SK-N-SH (cell line): ENCODE data around the gene SFXN5. TPM values are rescaled to one million over a fixed set of nuclear protein-coding genes. Genes with fewer than 3 reads are reported as not detected.

ENCODE experiments used
- CTCF ChIA-PET: fragments of 300-600, 350-600 bp; formaldehyde crosslinking; extraction: SDS; loops from one replicate; lab custom pipeline; 2021; lab: Yijun Ruan, JAX
- POLR2A ChIA-PET: fragments of 350-600 bp; sonication (Branson Sonifier 250); formaldehyde crosslinking; extraction: SDS; loops from one replicate; lab custom pipeline; 2020; ENCODE audit warnings: antibody characterized with exemption, inconsistent platforms; lab: Yijun Ruan, JAX
- DNase-seq: peaks from one replicate; pipeline ENCODE4 v3.0.0; 2012
- H2AFZ ChIP-seq: fragments of 200-600 bp; sonication (generic); 2 replicates; pipeline ENCODE4 v1.8.1; 2016; ENCODE audit warnings: antibody characterized with exemption, mild to moderate bottlenecking, low read depth
- H3F3A ChIP-seq: fragments of 200-600 bp; sonication (generic); replicated peaks from 2 replicates; pipeline ENCODE3; 2016; ENCODE audit warnings: antibody characterized with exemption, mild to moderate bottlenecking; ENCODE audit not compliant: insufficient read depth
- H3K27ac ChIP-seq, 2 experiments: fragments of 200-500 bp in 1 of 2; fragments of 200-600 bp in 1 of 2; sonication (Bioruptor generic) in 1 of 2; sonication (generic), shearing (Covaris generic) in 1 of 2; 2 replicates each; pipeline versions ENCODE4 v1.5.1 to v1.6.1; 2014 to 2016; ENCODE audit warnings: low read depth in 2 of 2, inconsistent platforms in 1 of 2, low read length in 1 of 2, mild to moderate bottlenecking in 1 of 2, mixed read lengths in 1 of 2
- H3K27me3 ChIP-seq: fragments of 200-600 bp; sonication (generic), shearing (Covaris generic); 2 replicates; pipeline ENCODE4 v1.6.1; 2016; ENCODE audit warnings: mixed run types; ENCODE audit not compliant: insufficient read depth
- H3K36me3 ChIP-seq, 2 experiments: fragments of 200-500 bp in 1 of 2; fragments of 200-600 bp in 1 of 2; sonication (Bioruptor generic) in 1 of 2; sonication (generic) in 1 of 2; replicated peaks in 1 of 2; 2 replicates each; pipeline versions ENCODE3 to v1.5.1; 2014 to 2016; ENCODE audit warnings: low read length in 1 of 2, mild to moderate bottlenecking in 1 of 2; ENCODE audit not compliant: insufficient read depth in 2 of 2, control insufficient read depth in 1 of 2
- H3K4me1 ChIP-seq, 2 experiments: fragments of 200-500 bp in 1 of 2; fragments of 200-600 bp in 1 of 2; sonication (Bioruptor generic) in 1 of 2; sonication (generic), shearing (Covaris generic) in 1 of 2; 2 replicates each; pipeline versions ENCODE4 v1.5.1 to v1.6.1; 2014 to 2016; ENCODE audit warnings: low read depth in 1 of 2, low read length in 1 of 2, mixed run types in 1 of 2; ENCODE audit not compliant: insufficient read depth in 2 of 2, control insufficient read depth in 1 of 2
- H3K4me2 ChIP-seq: fragments of 200-600 bp; sonication (generic), shearing (Covaris generic); 2 replicates; pipeline ENCODE4 v1.6.1; 2017; ENCODE audit warnings: mixed run types
- H3K4me3 ChIP-seq, 2 experiments: fragments of 200-500 bp in 1 of 2; fragments of 200-600 bp in 1 of 2; sonication (Bioruptor generic) in 1 of 2; sonication (generic), shearing (Covaris generic) in 1 of 2; 2 replicates each; pipeline versions ENCODE4 v1.5.1 to v1.8.1; 2014 to 2016; ENCODE audit warnings: low read depth in 2 of 2, inconsistent platforms in 1 of 2, low read length in 1 of 2, mild to moderate bottlenecking in 1 of 2, mixed read lengths in 1 of 2, moderate library complexity in 1 of 2
- H3K79me2 ChIP-seq: fragments of 200-600 bp; sonication (generic); 2 replicates; pipeline ENCODE4 v1.8.1; 2017; ENCODE audit warnings: mild to moderate bottlenecking; ENCODE audit not compliant: insufficient read depth
- H3K9ac ChIP-seq: fragments of 200-600 bp; sonication (generic); 2 replicates; pipeline ENCODE4 v1.6.1; 2017; ENCODE audit warnings: mixed run types
- H3K9me2 ChIP-seq: fragments of 200-600 bp; sonication (generic); 2 replicates; pipeline ENCODE4 v1.6.1; 2017; ENCODE audit warnings: mixed run types
- H3K9me3 ChIP-seq: fragments of 200-600 bp; sonication (generic); 2 replicates; pipeline ENCODE4 v1.6.1; 2017; ENCODE audit warnings: mixed run types, mild to moderate bottlenecking, moderate library complexity
- H4K20me1 ChIP-seq: fragments of 200-600 bp; sonication (generic); 2 replicates; pipeline ENCODE4 v1.6.1; 2017; ENCODE audit warnings: mild to moderate bottlenecking, mixed run types; ENCODE audit not compliant: insufficient read depth
- ELF1 ChIP-seq: IDR thresholded peaks from 2 replicates; pipeline ENCODE4 v1.4.0; 2012
- EP300 ChIP-seq, 2 experiments: IDR thresholded peaks; 2 replicates each; pipeline versions ENCODE4 v1.4.0 to v1.6.1; 2012; ENCODE audit warnings: borderline replicate concordance in 1 of 2, low read depth in 1 of 2, low read length in 1 of 2
- EZH2phosphoT487 ChIP-seq: fragments of 200-600 bp; sonication (generic); IDR thresholded peaks from 2 replicates; pipeline ENCODE4 v1.6.1; 2017; ENCODE audit warnings: low read depth, mixed run types, mild to moderate bottlenecking, antibody characterized with exemption, moderate library complexity, borderline replicate concordance
- FOSL2 ChIP-seq: IDR thresholded peaks from 2 replicates; pipeline ENCODE4 v1.4.0; 2012; ENCODE audit warnings: low read depth, mild to moderate bottlenecking, moderate library complexity, borderline replicate concordance
- FOXJ3 ChIP-seq: sonication (generic); formaldehyde crosslinking; IDR thresholded peaks from 2 replicates; pipeline ENCODE4 v1.5.1; 2020; ENCODE audit warnings: mild to moderate bottlenecking, missing genetic modification reagents
- FOXM1 ChIP-seq: IDR thresholded peaks from 2 replicates; pipeline ENCODE4 v1.4.0; 2012; ENCODE audit warnings: low read depth, mild to moderate bottlenecking
- GATA2 ChIP-seq: sonication (generic); formaldehyde crosslinking; IDR thresholded peaks from 2 replicates; pipeline ENCODE4 v1.5.0; 2020; ENCODE audit warnings: mild to moderate bottlenecking, missing genetic modification reagents
- IRF3 ChIP-seq: fragments of 150-350 bp; IDR thresholded peaks from 2 replicates; pipeline ENCODE4 v1.6.1; 2016; ENCODE audit warnings: mild to moderate bottlenecking, low read depth, low read length
- MEF2A ChIP-seq: IDR thresholded peaks from 2 replicates; pipeline ENCODE4 v1.4.0; 2012; ENCODE audit warnings: low read depth, borderline replicate concordance
- NFIC ChIP-seq: IDR thresholded peaks from 2 replicates; pipeline ENCODE4 v1.4.0; 2012; ENCODE audit warnings: borderline replicate concordance
- POLR2AphosphoS5 ChIP-seq: IDR thresholded peaks from 2 replicates; pipeline ENCODE4 v1.6.1; 2012; ENCODE audit warnings: low read depth, low read length
- RCOR1 ChIP-seq: fragments of 150-350 bp; IDR thresholded peaks from 2 replicates; pipeline ENCODE4 v1.6.1; 2017; ENCODE audit warnings: antibody characterized with exemption, low read length
- RFX5 ChIP-seq: IDR thresholded peaks from 2 replicates; pipeline ENCODE4 v1.6.1; 2012; ENCODE audit warnings: mild to moderate bottlenecking, improper control_type of control experiment, low read length
- RXRA ChIP-seq: IDR thresholded peaks from 2 replicates; pipeline ENCODE4 v1.4.0; 2012; ENCODE audit warnings: low read depth, mild to moderate bottlenecking, borderline replicate concordance
- USF1 ChIP-seq: IDR thresholded peaks from 2 replicates; pipeline ENCODE4 v1.4.0; 2012; ENCODE audit warnings: low read depth, borderline replicate concordance
- WGBS: methylation state at CpG from one replicate; pipeline ENCODE4 v1.1.6; 2017; ENCODE audit warnings: low lambda C conversion rate; 5-methylcytosine and 5-hydroxymethylcytosine counted together
- polyA plus RNA-seq, 3 experiments: library from polyadenylated mRNA; depleted of rRNA; stranded (reverse); fragments of >200 nt; gene quantifications; 2 replicates each; pipeline ENCODE4 v1.2.3, GENCODE V29; 2012
- TF ChIP-seq, protein P1 (sequence below): IDR thresholded peaks from 2 replicates; pipeline ENCODE4; 2012
- TF ChIP-seq, protein P2 (sequence below): IDR thresholded peaks from 2 replicates; pipeline ENCODE4 v1.4.0; 2012; ENCODE audit warnings: low read depth, borderline replicate concordance

The SFXN5 gene
- polyA plus RNA-seq, 1 of the 3 experiments (the other 2 are of a cell fraction) = 9.9 TPM

GRCh38 chr2:72956936-72957335 lies 114.6 kb downstream of the SFXN5 start:
- H3K4me2 ChIP-seq = no peak overlapping the region
- no peak overlapping the region for H3K9ac ChIP-seq
- H3K27me3 ChIP-seq = no peaks in the 10 kb centered on the region
- POLR2A ChIA-PET = no interaction called here
- TF ChIP-seq EZH2phosphoT487 (no peak), RXRA (no peak), RFX5 (no peak), GATA2 (CRISPR knock-in tag) (no peak), FOXJ3 (no peak), RCOR1 (no peak), USF1 (no peak), FOXM1 (no peak), IRF3 (no peak), EP300 (IDR thresholded peaks at IDR 0.05; ENCODE audit: borderline replicate concordance in 1 of 2, low read depth in 1 of 2, low read length in 1 of 2) (no peak), ELF1 (no peak), FOSL2 (no peak), MEF2A (no peak), POLR2AphosphoS5 (no peak), NFIC (no peak)
- TF ChIP-seq, protein P1, sequence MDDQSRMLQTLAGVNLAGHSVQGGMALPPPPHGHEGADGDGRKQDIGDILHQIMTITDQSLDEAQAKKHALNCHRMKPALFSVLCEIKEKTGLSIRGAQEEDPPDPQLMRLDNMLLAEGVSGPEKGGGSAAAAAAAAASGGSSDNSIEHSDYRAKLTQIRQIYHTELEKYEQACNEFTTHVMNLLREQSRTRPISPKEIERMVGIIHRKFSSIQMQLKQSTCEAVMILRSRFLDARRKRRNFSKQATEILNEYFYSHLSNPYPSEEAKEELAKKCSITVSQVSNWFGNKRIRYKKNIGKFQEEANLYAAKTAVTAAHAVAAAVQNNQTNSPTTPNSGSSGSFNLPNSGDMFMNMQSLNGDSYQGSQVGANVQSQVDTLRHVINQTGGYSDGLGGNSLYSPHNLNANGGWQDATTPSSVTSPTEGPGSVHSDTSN = no peak
- TF ChIP-seq, protein P2, sequence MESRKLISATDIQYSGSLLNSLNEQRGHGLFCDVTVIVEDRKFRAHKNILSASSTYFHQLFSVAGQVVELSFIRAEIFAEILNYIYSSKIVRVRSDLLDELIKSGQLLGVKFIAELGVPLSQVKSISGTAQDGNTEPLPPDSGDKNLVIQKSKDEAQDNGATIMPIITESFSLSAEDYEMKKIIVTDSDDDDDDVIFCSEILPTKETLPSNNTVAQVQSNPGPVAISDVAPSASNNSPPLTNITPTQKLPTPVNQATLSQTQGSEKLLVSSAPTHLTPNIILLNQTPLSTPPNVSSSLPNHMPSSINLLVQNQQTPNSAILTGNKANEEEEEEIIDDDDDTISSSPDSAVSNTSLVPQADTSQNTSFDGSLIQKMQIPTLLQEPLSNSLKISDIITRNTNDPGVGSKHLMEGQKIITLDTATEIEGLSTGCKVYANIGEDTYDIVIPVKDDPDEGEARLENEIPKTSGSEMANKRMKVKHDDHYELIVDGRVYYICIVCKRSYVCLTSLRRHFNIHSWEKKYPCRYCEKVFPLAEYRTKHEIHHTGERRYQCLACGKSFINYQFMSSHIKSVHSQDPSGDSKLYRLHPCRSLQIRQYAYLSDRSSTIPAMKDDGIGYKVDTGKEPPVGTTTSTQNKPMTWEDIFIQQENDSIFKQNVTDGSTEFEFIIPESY = no peak
- H2AFZ ChIP-seq = no peak overlapping the region
- no peaks in the 10 kb centered on the region for H3K9me2 ChIP-seq
- no peaks in the 10 kb centered on the region for H3K36me3 ChIP-seq
- H3K4me1 ChIP-seq = no peaks in the 10 kb centered on the region
- no peak overlapping the region for H3K27ac ChIP-seq
- CTCF ChIA-PET = interaction anchor here (1.1 to 1.4 kb wide), 2 partner anchors 17 to 220 kb away, joined by 3 to 4 read pairs; no protein-coding TSS in a partner anchor
- no peaks in the 10 kb centered on the region for H4K20me1 ChIP-seq
- H3K79me2 ChIP-seq = no peaks in the 10 kb centered on the region
- 90% methylated on average over 3 of the region's 3 CpGs for WGBS
- H3F3A ChIP-seq = no peaks in the 10 kb centered on the region
- H3K9me3 ChIP-seq = no peaks in the 10 kb centered on the region
- DNase-seq = no peak
- no peak overlapping the region for H3K4me3 ChIP-seq
